NCI-H226 (cell line): ENCODE results near the gene DHX30.
"Not testable (repeated sequence)": the region's sequence is repeated elsewhere in the genome, so short reads cannot be mapped to it uniquely, and the experiment has no call there.

ENCODE experiments used
- DNase-seq: peaks from one replicate; pipeline ENCODE4 v3.0.0-alpha.2; 2015

Gene DHX30, protein sequence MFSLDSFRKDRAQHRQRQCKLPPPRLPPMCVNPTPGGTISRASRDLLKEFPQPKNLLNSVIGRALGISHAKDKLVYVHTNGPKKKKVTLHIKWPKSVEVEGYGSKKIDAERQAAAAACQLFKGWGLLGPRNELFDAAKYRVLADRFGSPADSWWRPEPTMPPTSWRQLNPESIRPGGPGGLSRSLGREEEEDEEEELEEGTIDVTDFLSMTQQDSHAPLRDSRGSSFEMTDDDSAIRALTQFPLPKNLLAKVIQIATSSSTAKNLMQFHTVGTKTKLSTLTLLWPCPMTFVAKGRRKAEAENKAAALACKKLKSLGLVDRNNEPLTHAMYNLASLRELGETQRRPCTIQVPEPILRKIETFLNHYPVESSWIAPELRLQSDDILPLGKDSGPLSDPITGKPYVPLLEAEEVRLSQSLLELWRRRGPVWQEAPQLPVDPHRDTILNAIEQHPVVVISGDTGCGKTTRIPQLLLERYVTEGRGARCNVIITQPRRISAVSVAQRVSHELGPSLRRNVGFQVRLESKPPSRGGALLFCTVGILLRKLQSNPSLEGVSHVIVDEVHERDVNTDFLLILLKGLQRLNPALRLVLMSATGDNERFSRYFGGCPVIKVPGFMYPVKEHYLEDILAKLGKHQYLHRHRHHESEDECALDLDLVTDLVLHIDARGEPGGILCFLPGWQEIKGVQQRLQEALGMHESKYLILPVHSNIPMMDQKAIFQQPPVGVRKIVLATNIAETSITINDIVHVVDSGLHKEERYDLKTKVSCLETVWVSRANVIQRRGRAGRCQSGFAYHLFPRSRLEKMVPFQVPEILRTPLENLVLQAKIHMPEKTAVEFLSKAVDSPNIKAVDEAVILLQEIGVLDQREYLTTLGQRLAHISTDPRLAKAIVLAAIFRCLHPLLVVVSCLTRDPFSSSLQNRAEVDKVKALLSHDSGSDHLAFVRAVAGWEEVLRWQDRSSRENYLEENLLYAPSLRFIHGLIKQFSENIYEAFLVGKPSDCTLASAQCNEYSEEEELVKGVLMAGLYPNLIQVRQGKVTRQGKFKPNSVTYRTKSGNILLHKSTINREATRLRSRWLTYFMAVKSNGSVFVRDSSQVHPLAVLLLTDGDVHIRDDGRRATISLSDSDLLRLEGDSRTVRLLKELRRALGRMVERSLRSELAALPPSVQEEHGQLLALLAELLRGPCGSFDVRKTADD

DNA sequence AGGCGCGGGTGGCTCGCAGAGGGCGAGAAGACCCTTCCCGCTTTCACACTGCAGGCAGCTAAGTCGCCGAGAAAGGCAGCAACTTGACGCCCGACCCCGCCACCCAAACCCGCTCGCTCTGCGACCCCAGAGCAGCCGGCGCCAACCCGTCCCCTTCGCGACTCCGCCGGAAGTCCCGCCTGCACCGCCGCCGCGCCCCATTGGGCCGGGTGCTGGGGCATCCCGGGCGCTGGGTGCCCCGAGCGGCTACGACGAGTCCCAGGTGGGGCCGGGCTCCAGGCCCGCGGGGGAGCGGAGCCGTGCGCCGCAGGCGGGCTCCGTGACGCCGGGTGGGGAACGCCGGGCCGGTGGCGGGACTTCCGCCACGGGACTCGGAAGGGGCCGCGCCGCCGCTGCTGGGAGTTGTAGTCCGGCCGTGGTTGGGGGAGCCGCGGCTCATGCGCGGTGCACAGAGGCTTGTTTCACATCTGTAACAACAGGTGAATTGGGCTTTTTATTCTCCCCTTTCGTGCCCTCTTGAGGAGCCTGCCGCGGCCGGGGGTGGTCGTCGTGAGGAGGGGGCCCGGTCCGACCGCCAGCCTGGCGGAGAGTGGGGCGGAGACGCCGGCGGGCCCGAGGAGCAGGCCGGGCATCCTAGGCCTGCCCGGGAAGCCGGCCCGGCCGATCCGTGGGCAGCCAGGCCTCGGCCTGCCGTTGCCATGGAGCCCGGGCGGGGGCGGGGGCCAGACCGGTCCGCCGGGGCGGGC is at the start of gene DHX30:
DHX30 (plus strand) TSS at position 405 of the 746 bp plus-strand sequence. CDS start 7,546 bp downstream, outside the sequence.
- DNase-seq, result peak; percentile 84

DNA sequence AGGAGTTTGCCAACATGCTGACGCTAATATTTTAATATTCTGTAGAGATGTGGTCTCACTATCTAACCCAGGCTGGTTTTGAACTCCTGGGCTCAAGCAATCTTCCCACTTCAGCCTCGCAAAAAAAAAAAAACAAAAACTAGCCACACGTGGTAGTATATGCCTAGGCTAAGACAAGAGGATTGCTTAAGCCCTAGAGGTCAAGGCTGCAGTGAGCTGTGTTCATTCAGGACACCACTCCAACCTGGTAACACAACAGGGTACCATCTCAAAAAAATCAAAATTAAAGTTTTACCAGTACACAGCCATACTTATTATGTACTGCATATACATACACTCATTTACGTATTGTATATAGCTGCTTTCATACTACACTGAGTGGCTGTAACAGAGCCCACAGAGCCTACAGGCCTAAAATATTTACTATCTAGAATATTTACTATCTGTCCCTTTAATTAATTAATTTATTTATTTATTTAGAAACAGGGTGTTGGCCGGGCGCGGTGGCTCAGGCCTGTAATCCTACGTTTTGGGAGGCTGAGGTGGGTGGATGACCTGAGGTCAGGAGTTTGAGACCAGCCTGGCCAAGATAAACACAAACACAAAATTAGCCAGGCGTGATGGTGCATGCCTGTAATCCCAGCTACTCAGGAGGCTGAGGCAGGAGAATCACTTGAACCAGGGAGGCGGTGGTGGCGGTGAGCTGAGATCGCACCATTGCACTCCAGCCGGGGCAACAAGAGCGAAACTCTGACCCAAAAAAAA is 44.5 kb upstream of the DHX30 start:
- DNase-seq, result no peak

DNA sequence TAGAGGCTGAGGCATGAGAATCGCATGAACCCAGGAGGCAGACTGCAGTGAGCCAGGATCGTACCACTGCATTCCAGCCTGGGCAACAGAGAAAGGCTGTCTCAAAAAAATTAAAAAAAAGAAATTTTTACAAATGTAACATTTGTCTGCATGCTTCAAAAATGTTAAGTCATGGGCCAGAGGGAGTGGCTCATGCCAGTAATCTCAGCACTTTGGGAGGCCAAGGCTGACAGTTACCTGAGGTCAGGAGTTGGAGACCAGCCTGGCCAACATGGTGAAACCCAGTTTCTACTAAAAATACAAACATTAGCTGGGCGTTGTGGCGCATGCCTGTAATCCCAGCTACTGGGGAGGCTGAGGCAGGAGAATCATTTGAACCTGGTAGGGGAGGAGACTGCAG is 42.7 kb upstream of the DHX30 start:
- DNase-seq, result not testable (repeated sequence)

DNA sequence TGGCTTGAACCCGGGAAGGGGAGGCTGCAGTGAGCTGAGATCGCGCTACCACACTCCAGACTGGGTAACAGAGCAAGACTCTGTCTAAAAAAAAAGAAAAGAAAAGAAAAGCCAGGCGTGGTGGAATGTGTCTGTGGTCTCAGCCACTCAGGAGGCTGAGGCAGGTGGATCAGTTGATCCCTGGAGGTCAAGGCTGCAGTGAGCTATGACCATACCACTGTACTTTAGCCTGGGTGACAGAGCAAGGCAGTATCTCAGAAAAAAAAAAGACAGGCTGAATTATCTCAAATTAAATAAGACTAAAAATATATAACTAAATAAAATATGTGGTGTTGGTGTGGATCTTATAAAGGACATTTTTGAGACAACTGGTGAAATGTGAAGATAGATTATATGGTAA is 41.9 kb upstream of the DHX30 start:
- no peak for DNase-seq

DNA sequence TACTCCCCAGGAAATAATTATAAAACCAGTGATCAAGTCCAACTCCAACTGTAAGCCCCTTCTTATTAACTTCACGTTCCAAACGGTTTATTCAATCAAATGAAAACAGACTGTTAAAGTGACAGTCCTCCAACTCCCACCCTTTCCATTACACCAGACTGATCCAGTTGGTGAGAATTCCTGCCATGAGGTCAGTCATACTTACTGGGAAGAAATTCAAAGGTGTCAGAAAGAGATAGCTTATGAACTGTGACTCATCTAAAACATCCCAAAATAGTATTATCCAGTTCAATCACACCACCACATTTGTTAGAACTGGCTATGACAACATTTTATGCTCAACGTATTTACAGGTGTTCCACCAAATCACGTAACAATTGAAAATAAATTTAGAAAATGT is 40.7 kb upstream of the DHX30 start:
- peak; percentile 75 for DNase-seq

DNA sequence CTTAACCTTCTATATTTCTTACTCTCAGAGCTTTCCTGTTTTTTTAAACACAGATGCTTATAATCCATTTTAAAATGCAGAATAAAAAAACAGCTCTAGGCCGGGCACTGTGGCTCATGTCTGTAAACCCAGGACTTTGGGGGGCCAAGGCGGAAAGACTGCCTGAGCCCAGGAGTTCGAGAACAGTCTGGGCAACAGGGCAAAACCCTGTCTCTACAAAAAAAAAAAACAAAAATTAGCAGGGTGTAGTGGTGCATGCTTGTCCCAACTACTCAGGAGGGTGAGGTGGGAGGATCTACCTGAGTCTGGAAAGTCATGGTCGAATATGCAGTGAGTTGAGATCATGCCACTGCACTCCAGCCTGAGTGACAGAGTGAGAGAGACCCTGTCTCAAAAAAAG is 36.8 kb upstream of the DHX30 start:
- no peak for DNase-seq

DNA sequence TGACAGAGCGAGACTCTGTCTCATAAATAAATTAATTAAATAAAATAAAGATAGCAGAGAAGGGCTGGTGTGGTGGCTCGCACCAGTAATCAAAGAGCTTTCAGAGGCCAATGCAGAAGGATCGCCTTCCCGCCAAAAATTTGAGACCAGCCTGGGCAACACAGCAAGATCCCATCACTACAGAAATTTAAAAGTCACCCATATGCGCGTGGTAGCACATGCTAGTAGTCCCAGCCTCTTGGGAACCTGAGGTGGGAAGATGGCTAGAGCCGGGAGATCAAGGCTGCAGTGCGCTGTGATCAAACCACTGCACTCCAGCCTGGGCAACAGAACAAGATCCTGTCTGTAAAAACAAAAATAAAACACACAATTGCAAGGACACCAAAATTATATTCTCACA is 30.9 kb upstream of the DHX30 start:
- no peak for DNase-seq

DNA sequence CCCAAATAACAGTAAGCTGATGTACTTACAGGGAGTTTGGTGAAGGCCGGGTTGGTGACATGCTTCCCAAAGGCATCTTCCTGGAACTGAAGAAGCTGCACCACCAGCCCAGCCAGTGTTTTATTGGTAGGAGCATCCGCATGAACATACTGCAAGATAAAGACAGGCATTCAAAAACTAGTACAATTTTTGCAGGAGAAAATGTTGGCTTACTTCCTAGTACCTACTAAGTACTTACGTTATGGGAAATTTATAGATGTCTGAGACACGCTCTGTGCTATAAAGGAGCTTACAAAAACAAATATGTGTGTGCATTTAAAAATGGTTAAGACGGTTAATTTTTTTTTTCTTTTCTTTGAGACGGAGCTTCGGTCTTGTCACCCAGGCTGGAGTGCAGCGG is 30.1 kb upstream of the DHX30 start:
- DNase-seq, result no peak

DNA sequence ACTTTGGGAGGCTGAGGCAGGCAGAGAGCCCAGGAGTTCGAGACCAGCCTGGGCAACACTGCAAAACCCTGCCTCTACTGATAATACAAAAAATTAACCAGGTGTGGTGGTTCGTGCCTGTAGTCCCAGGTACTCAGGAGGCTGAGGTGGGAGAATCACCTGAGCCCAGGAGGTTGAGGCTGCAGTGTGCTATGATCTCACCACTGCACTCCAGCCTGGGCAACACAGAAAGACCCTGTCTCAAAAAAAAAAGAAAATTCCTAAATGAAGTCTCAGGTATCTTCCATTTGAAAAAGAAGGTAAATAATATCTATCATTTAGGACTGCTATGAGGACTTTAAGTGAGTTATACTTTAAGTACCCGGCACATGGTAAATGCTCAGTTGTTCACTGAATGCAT is 24.2 kb upstream of the DHX30 start:
- DNase-seq, result no peak

DNA sequence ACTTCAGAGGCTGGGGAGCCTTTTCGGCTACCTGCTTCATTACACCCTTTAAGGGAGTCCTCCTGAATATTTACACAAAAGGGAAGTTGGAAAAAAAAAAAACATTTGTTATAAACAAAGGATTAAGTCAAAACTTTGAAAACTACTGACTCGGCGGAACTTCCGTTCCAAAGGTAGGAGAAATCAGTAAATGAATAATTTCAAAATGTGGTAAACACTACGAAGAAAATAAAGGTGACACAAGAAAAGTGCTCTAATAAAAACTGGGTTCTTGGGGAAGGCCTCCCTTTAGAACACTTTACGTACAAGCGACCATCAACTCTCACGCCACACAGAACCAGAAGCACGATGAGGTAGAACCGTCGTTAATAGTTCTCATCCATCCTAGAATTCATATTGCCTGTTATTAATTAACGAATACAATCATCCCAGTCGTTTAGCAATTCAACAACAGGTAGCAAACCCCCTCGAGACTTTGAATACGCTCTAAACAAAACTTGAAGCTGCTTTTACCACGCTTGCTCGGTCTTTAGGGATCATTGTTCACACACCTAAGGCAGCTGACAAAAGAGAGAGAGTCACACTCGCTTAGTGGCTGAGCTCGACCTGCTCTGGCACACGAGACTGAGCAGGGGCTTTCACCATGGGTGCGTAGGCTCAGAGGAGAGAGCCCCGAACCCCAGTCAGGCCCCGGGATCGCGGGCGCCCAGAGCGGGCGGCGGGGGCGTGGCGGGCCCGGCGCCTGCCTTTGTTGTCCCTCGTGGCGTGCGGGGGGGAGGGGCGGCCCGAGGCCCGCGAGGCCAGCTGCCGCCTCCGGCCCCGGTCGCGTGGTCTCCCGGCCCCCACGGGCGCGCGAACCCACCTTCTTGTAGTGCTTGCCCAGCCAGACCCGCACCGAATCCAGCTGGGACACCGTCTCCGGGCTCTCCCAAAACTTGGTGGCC is 21.9 kb upstream of the DHX30 start:
- no peak for DNase-seq

DNA sequence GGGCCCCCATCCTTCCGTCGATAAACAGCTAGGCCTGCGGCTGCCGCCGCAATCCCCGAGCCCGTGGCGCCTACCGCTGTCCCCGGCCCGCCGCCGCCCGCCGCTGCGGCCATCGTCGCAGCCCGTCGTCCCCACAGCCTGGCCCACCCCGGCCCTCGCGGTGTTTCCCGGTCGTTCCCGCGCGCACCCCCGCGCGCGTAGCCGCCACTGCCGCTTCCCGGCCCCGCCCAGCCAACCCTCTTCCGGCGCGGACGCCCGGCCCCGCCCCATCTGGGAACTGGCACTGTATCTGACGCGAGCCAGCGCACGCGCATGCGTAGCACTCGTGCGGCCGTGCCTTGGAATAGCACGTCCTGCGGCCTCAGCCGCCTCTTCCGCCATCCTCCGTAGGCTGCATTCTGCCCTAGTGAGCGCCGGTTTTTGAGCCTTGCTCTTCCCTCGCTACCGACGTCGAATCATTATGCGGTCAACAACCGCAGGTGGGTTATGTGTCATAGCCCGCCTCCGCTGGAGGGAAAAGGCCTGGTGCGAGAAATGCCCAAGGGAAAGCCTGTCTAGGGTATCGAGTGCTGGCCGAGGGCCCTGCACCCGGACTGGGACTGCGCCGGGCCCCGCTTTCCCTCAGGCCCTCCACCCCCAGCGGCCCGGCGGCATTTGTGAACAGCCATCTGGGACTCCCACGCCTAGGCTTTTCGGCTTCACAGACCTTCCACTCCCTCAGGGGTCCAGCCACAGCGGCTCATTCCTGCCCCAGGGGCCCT is 21.1 kb upstream of the DHX30 start, which contains the start of gene SMARCC1:
SMARCC1 (minus strand) TSS at position 209 of the 761 bp plus-strand sequence; CDS start at position 113, 96 bp downstream.
- DNase-seq, result peak; percentile 96

DNA sequence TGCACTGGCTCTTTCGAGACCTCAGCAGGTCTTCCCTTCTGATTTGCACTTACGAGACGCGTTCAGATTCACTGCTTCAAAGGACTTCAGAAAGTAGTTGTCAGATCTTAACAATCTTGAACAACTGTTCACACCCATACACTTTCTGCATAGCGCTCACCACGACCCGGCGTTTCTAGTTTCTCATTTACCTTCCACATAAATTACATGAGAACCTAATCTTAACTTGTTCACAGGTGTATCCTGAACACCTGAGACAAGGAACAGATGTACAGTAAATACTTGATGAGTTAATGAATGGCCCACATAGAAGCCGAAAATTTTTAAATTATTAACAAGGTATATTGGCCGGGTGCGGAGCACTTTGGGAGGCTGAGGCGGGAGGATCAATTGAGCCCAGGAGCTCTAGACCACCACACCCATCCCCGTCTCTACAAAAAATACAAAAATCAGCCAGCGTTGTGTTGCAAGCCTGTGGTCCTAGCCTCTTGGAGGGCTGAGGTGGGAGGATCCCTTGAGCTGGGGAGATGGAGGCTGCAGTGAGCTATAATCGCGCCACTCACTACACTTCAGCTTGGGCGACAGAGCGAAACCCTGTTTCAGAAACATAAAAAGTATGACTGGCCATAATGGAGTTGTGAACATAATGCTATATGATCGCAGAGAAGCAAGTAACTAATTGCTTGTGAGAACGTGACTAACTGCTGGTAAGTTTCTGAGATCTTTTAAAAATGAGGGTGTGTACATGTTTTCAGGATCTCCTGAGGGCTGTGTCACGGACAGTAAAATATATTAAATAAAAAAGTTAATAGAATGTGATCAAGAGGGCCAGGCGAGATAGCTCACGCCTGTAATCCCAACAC is 20.3 kb upstream of the DHX30 start:
- DNase-seq, result no peak

DNA sequence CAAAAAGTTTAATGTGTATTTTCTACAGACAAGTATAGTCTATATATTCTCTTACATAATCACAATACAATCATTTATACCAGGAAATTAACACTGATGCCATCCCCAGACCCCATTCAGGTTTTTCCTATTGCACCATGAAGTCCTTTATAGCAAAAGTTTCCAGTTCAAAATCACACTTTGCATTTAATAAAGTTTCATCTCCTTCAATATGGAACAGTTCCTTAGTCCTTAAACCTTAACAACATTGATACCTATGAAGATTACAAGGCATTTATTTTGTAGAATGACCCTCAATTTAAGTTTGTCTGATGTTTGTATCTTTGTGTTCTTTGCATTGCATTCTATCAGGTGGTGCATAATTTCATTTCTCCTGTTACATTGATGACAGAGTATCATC is 19.3 kb upstream of the DHX30 start:
- no peak for DNase-seq

DNA sequence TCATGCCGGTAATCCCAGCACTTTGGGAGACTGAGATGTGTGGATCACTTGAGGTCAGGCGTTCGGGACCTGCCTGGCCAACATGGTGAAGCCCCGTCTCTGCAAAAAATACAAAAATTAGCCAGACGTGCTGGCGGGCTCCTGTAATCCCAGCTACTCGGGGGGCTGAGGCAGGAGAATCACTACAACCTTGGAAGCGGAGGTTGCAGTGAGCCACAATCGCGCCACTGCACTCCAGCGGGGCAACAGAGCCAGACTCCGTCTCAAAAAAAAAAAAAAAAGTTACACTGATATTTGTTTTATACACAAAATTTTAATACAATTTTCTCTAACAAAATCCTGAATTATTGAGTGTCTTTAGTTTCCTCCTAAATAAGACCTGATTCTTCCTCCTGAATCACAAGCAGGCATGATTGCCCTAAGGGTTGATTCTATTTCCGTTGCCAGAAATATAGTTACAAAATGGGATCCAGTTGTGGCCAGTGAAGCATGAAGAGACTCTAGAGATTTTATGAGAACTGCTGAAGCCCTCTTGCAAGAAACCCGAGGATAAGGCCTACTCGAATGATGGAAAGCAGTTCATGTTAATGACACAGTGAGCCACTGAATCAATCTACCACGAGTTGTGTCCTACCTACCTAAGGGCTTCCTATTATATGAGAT is 11.6 kb upstream of the DHX30 start:
- no peak for DNase-seq

DNA sequence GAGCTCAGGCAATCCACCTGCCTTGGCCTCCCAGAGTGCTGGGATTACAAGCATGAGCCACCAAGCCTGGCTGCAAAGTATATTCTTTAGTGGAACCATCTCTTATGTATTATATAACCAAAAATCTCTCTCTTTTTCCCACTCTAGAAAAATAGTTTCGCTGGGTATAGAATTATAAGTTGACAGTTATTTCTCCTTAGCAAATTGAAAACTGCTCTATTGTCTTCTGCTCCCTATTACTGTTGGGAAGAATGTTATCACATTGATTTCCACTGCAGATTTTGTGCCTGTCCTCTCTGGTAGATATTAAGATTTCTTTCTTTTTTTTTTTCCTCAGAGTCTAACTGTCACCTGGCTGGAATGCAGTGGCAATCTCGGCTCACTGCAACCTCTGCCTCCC is 10.2 kb upstream of the DHX30 start:
- DNase-seq, result no peak

DNA sequence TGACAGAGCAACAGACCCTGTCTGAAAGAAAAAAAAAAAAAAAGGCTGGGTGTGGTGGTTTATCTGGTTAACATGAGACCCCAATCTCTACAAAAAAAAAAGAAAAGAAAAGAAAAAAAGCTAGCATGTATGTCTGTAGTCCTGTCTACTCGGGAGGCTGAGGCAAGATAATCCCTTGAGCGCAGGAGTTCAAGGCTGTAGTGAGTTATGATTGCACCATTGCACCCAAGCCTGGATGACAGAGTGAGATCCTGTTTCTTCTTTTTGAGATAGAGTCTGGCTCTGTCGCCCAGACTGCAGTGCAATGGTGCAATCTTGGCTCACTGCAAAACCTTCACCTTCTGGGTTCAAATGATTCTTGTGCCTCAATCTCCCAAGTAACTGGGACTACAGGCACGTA is 8.4 kb upstream of the DHX30 start:
- no peak for DNase-seq

DNA sequence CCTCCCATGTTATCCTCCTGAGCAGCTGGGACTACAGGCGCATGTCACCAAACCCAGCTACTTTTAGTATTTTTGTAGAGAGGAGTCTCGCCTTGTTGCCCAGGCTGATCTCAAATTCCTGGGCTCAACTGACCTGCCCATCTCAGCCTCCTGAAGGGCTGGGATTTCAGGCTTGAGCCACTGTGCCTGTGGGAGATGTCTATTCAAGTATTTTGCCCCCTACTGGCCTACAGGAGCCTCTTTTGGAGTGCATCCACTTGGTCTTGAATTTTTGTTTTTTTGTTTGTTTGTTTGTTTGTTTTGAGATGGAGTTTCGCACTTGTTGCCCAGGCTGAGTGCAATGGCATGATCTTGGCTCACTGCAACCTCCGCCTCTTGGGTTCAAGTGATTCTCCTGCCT is 3.2 kb upstream of the DHX30 start:
- no peak for DNase-seq

DNA sequence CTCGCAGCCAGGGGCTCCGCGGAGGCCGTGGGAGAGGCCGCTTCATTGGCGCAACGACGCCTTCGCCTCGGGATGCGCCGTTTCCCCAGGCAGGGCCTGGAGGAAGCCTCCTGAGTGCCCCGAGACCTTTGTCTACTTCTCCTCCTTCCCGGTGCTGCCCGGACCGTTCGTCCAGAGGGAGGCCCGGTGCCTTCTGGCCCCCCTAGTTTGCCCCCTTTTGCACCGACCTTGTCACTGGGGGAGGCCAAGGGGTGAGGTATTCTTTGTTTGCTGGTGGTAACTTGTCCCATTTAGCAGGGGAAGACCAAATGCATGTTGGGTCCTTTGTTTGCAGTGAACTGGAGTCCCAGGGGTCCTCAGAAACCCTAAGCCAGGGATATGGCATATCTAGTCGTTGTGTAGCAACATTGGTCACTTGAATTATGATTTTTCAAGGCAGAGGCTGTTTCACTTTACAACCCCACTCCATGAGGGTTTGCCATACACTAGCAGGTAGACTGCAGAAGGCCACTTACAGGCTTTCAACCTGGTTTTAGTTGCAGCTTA is 615 bp downstream of the DHX30 start:
- no peak for DNase-seq
